Neural cell (in vitro differentiated cells): ENCODE data around the gene AP3B1. TPM values are rescaled to one million over a fixed set of nuclear protein-coding genes. Genes with fewer than 3 reads are reported as not detected.

Experiments used
- H2AFZ ChIP-seq: fragments of 200-600, 300-800 bp; sonication (generic), shearing (Covaris generic); 2 replicates; pipeline ENCODE4 v1.6.0; 2014; ENCODE audit warnings: low read depth, mild to moderate bottlenecking, antibody characterized with exemption, low read length, moderate library complexity
- H3F3A ChIP-seq: fragments of 200-600 bp; shearing (Covaris generic); 2 replicates; pipeline ENCODE4 v1.6.1; 2016; ENCODE audit warnings: mild to moderate bottlenecking, moderate library complexity, mixed read lengths, antibody characterized with exemption, low read length; ENCODE audit not compliant: insufficient read depth, poor library complexity, severe bottlenecking
- H3K27ac ChIP-seq: fragments of 200-600, 300-800 bp; sonication (generic), shearing (Covaris generic); 2 replicates; pipeline ENCODE4 v1.5.1; 2014; ENCODE audit warnings: mild to moderate bottlenecking, low read length, moderate library complexity
- H3K27me3 ChIP-seq: fragments of 300-800, 200-600 bp; sonication (generic), shearing (Covaris generic); 2 replicates; pipeline ENCODE4 v1.6.0; 2014; ENCODE audit warnings: mild to moderate bottlenecking, low read depth, low read length, moderate library complexity; ENCODE audit not compliant: insufficient read depth
- H3K36me3 ChIP-seq: fragments of 300-800, 200-600 bp; sonication (generic), shearing (Covaris generic); 2 replicates; pipeline ENCODE4 v1.5.1; 2014; ENCODE audit warnings: mild to moderate bottlenecking, antibody characterized with exemption, low read length, moderate library complexity; ENCODE audit not compliant: insufficient read depth
- H3K4me2 ChIP-seq: fragments of 300-800, 200-600 bp; sonication (generic), shearing (Covaris generic); 2 replicates; pipeline ENCODE4 v1.6.0; 2014; ENCODE audit warnings: mild to moderate bottlenecking, low read length
- H3K4me3 ChIP-seq: fragments of 300-800, 200-600 bp; sonication (generic), shearing (Covaris generic); 2 replicates; pipeline ENCODE4 v1.5.1; 2014; ENCODE audit warnings: mild to moderate bottlenecking, low read length, moderate library complexity
- H3K79me2 ChIP-seq: fragments of 200-600 bp; shearing (Covaris generic); replicated peaks from 2 replicates; pipeline ENCODE4 v1.6.0; 2014; ENCODE audit warnings: mild to moderate bottlenecking, low read length, moderate library complexity; ENCODE audit not compliant: insufficient read depth
- H3K9ac ChIP-seq: fragments of 300-800, 200-600 bp; sonication (generic), shearing (Covaris generic); 2 replicates; pipeline ENCODE4 v1.6.1; 2016; ENCODE audit warnings: mild to moderate bottlenecking, low read length, mixed read lengths
- H3K9me2 ChIP-seq: fragments of 200-600 bp; shearing (Covaris generic); 2 replicates; pipeline ENCODE4 v1.6.1; 2016; ENCODE audit warnings: mild to moderate bottlenecking, low read length, mixed read lengths; ENCODE audit not compliant: insufficient read depth
- H3K9me3 ChIP-seq: fragments of 200-600, 300-800 bp; sonication (generic), shearing (Covaris generic); 2 replicates; pipeline ENCODE4 v1.6.1; 2016; ENCODE audit warnings: mild to moderate bottlenecking, mixed run types, low read length, moderate library complexity, mixed read lengths
- H4K20me1 ChIP-seq: fragments of 200-600 bp; shearing (Covaris generic); 2 replicates; pipeline ENCODE4 v1.6.1; 2016; ENCODE audit warnings: mild to moderate bottlenecking, mixed run types; ENCODE audit not compliant: insufficient read depth
- CTCF ChIP-seq: fragments of 450-650 bp; IDR thresholded peaks from 2 replicates; pipeline ENCODE4 v1.5.1; 2014; ENCODE audit warnings: antibody characterized with exemption, mild to moderate bottlenecking, moderate library complexity; ENCODE audit not compliant: poor library complexity, severe bottlenecking
- EP300 ChIP-seq: fragments of 450-650 bp; conservative IDR thresholded peaks from 2 replicates; pipeline ENCODE4 v1.6.1; 2014; ENCODE audit warnings: antibody characterized with exemption, mild to moderate bottlenecking, moderate library complexity; ENCODE audit not compliant: poor library complexity, severe bottlenecking
- EZH2 ChIP-seq: fragments of 200-600, 300-800 bp; shearing (Covaris generic), sonication (generic); IDR thresholded peaks from 2 replicates; pipeline ENCODE4 v1.6.1; 2014; ENCODE audit warnings: antibody characterized with exemption, low read length, borderline replicate concordance, mild to moderate bottlenecking; ENCODE audit not compliant: insufficient read depth, poor library complexity, severe bottlenecking
- MXI1 ChIP-seq: fragments of 450-650 bp; conservative IDR thresholded peaks from 2 replicates; pipeline ENCODE4 v1.6.1; 2014; ENCODE audit warnings: antibody characterized with exemption, mild to moderate bottlenecking; ENCODE audit not compliant: poor library complexity, severe bottlenecking
- POLR2AphosphoS5 ChIP-seq: IDR thresholded peaks from 2 replicates; pipeline ENCODE4 v1.6.1; 2012
- RAD21 ChIP-seq: fragments of 450-650 bp; conservative IDR thresholded peaks from 2 replicates; pipeline ENCODE4 v1.6.1; 2014; ENCODE audit warnings: antibody characterized with exemption, mild to moderate bottlenecking, moderate library complexity
- SMC3 ChIP-seq: fragments of 450-650 bp; conservative IDR thresholded peaks from 2 replicates; pipeline ENCODE4 v1.6.1; 2014; ENCODE audit warnings: antibody characterized with exemption, mild to moderate bottlenecking, moderate library complexity; ENCODE audit not compliant: poor library complexity
- TAF1 ChIP-seq: IDR thresholded peaks from 2 replicates; pipeline ENCODE4 v1.6.1; 2012; ENCODE audit warnings: low read depth
- polyA plus RNA-seq: library from polyadenylated mRNA; depleted of rRNA; stranded (reverse); fragments of >200 nt; gene quantifications from 2 replicates; pipeline ENCODE4 v1.2.3, GENCODE V29; 2014
- TF ChIP-seq, protein P1 (sequence below): IDR thresholded peaks from 2 replicates; pipeline ENCODE4 v1.6.1; 2012; ENCODE audit warnings: borderline replicate concordance

AP3B1 gene
- polyA plus RNA-seq, 1 donor from 2014 or later, result 8.5 TPM

DNA sequence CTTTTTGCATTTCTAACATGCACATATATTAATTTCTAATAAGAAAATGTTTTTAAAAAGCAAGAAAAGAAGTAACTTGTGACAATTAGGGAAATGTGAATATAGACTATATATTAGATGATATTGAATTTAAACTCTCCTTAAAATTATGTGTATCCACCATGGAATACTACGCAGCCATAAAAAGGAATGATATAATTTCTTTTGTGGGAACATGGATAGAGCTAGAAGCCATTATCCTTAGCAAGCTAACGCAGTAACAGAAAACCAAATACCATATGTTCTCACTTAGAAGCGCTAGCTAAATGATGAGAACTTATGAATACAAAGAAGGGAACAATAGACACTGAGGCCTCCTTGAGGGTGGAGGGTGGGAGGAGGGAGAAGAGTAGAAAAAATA, 23.8 kb upstream of the AP3B1 start:
- Histone ChIP-seq H3K9me2 (no peaks in the 10 kb centered on the region), H3K4me2 (no peak overlapping the region), H3F3A (no peaks in the 10 kb centered on the region), H4K20me1 (no peaks in the 10 kb centered on the region), H3K9ac (no peak overlapping the region), H2AFZ (no peak overlapping the region), H3K36me3 (no peaks in the 10 kb centered on the region), H3K27ac (no peak overlapping the region), H3K27me3 (no peaks in the 10 kb centered on the region), H3K4me3 (no peak overlapping the region), H3K9me3 (no peaks in the 10 kb centered on the region), H3K79me2 (no peaks in the 10 kb centered on the region)
- TF ChIP-seq EZH2 (no peak), RAD21 (no peak), MXI1 (no peak), EP300 (no peak), TAF1 (no peak), POLR2AphosphoS5 (no peak), CTCF (no peak), SMC3 (no peak)
- TF ChIP-seq, protein P1, sequence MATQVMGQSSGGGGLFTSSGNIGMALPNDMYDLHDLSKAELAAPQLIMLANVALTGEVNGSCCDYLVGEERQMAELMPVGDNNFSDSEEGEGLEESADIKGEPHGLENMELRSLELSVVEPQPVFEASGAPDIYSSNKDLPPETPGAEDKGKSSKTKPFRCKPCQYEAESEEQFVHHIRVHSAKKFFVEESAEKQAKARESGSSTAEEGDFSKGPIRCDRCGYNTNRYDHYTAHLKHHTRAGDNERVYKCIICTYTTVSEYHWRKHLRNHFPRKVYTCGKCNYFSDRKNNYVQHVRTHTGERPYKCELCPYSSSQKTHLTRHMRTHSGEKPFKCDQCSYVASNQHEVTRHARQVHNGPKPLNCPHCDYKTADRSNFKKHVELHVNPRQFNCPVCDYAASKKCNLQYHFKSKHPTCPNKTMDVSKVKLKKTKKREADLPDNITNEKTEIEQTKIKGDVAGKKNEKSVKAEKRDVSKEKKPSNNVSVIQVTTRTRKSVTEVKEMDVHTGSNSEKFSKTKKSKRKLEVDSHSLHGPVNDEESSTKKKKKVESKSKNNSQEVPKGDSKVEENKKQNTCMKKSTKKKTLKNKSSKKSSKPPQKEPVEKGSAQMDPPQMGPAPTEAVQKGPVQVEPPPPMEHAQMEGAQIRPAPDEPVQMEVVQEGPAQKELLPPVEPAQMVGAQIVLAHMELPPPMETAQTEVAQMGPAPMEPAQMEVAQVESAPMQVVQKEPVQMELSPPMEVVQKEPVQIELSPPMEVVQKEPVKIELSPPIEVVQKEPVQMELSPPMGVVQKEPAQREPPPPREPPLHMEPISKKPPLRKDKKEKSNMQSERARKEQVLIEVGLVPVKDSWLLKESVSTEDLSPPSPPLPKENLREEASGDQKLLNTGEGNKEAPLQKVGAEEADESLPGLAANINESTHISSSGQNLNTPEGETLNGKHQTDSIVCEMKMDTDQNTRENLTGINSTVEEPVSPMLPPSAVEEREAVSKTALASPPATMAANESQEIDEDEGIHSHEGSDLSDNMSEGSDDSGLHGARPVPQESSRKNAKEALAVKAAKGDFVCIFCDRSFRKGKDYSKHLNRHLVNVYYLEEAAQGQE, result no peak

DNA sequence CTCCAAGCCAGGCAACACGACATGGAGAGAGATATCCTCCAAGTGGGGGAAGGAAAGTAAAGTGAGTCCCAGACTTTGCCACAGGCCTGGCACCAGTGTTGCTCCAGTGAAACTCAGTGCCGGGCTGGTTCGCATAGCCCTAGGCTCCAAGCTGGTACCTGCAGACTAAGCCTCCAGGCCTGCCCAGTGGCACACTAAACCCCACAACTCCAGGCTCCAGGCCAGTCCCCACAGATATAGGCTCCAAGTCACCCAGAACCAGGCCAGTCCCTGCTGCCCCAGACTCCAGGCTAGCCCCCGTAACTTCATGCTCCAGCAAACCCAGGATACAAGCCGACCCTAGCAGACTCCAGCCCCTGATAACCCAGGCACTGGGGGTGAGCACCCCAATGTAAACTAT, 23.0 kb upstream of the AP3B1 start:
- no peaks in the 10 kb centered on the region for H3K27me3 ChIP-seq
- H3K9me2 ChIP-seq, result no peaks in the 10 kb centered on the region
- no peaks in the 10 kb centered on the region for H4K20me1 ChIP-seq
- H3F3A ChIP-seq, result no peaks in the 10 kb centered on the region
- no peak overlapping the region for H3K4me3 ChIP-seq
- no peak overlapping the region for H3K4me2 ChIP-seq
- H3K27ac ChIP-seq, result no peak overlapping the region
- no peak for TF ChIP-seq EZH2
- no peak for TF ChIP-seq CTCF
- TF ChIP-seq RAD21, result no peak
- no peak for TF ChIP-seq MXI1
- TF ChIP-seq, protein P1, result no peak
- no peak for TF ChIP-seq EP300
- no peak for TF ChIP-seq SMC3
- TF ChIP-seq TAF1, result no peak
- no peak for TF ChIP-seq POLR2AphosphoS5
- no peaks in the 10 kb centered on the region for H3K36me3 ChIP-seq
- H3K9ac ChIP-seq, result no peak overlapping the region
- H2AFZ ChIP-seq, result no peak overlapping the region
- no peaks in the 10 kb centered on the region for H3K9me3 ChIP-seq
- H3K79me2 ChIP-seq, result no peaks in the 10 kb centered on the region
